ENCODE results near the gene MYO9B.

The MYO9B gene

GRCh38 chr19:17135001-17135853 is 59.6 kb downstream of the MYO9B start:
- no peak overlapping the region for H3K9ac ChIP-seq (ENCODE audit: low read depth, low read length, poor library complexity, severe bottlenecking)
- no peaks in the 10 kb centered on the region for H3K9me2 ChIP-seq (replicated peaks; ENCODE audit: low read depth, low read length)
- no peaks in the 10 kb centered on the region for H3K9me3 ChIP-seq (ENCODE audit: insufficient read depth, low read depth, low read length)
- no peaks in the 10 kb centered on the region for H3K4me1 ChIP-seq (ENCODE audit: insufficient read depth, low read length, poor library complexity, severe bottlenecking)
- peaks cover 6% of the 10 kb centered on the region; the same call in 1 of the 2 replicates for H3K79me2 ChIP-seq (ENCODE audit: insufficient read depth, low read length)
- H3K4me3 ChIP-seq (ENCODE audit: low read length, poor library complexity, severe bottlenecking): no peak overlapping the region
- H4K20me1 ChIP-seq (ENCODE audit: insufficient read depth, low read length, poor library complexity, severe bottlenecking): peaks cover 3% of the 10 kb centered on the region
- H2AFZ ChIP-seq (ENCODE audit: low read length): no peak overlapping the region
- TF ChIP-seq, protein P1, sequence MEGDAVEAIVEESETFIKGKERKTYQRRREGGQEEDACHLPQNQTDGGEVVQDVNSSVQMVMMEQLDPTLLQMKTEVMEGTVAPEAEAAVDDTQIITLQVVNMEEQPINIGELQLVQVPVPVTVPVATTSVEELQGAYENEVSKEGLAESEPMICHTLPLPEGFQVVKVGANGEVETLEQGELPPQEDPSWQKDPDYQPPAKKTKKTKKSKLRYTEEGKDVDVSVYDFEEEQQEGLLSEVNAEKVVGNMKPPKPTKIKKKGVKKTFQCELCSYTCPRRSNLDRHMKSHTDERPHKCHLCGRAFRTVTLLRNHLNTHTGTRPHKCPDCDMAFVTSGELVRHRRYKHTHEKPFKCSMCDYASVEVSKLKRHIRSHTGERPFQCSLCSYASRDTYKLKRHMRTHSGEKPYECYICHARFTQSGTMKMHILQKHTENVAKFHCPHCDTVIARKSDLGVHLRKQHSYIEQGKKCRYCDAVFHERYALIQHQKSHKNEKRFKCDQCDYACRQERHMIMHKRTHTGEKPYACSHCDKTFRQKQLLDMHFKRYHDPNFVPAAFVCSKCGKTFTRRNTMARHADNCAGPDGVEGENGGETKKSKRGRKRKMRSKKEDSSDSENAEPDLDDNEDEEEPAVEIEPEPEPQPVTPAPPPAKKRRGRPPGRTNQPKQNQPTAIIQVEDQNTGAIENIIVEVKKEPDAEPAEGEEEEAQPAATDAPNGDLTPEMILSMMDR (conservative IDR thresholded peaks at IDR 0.05; ENCODE audit: low read length): no peak
- TF ChIP-seq EZH2phosphoT487 (IDR thresholded peaks at IDR 0.05; ENCODE audit: borderline replicate concordance): no peak
- peaks cover 17% of the 10 kb centered on the region; the same call in 1 of the 2 replicates for H3K36me3 ChIP-seq (ENCODE audit: insufficient read depth, low read length)
- no peaks in the 10 kb centered on the region for H3K27me3 ChIP-seq (ENCODE audit: insufficient read depth, low read length, poor library complexity, severe bottlenecking)
- H3F3A ChIP-seq (ENCODE audit: low read depth): no peaks in the 10 kb centered on the region
- H3K4me2 ChIP-seq (ENCODE audit: low read depth, low read length, poor library complexity, severe bottlenecking): no peak overlapping the region

DNA sequence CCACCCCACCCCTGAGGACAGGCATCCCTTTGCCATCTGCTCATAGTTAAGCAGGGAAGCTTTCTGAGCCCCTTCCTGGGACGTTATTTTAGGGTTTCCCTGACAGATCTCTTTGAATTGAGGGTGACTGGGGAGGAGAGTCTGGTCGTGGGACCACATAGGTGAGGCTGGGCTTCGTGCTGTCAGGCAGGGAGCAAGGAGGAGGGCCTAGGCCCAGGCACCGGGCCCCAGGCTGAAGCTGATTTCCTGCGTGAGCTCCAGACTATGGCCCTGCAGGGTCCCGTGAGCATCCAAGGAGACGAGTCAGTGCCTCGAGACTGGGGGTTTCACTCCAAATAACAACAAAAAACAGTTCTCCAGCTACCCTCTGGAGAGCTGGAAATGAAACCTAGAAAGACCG is 60.4 kb downstream of the MYO9B start:
- peaks cover 17% of the 10 kb centered on the region; the same call in 1 of the 2 replicates for H3K36me3 ChIP-seq (ENCODE audit: insufficient read depth, low read length)
- TF ChIP-seq, protein P1 (conservative IDR thresholded peaks at IDR 0.05; ENCODE audit: low read length): no peak
- TF ChIP-seq EZH2phosphoT487 (IDR thresholded peaks at IDR 0.05; ENCODE audit: borderline replicate concordance): no peak
- H3K4me1 ChIP-seq (ENCODE audit: insufficient read depth, low read length, poor library complexity, severe bottlenecking): no peaks in the 10 kb centered on the region
- H3K27me3 ChIP-seq (ENCODE audit: insufficient read depth, low read length, poor library complexity, severe bottlenecking): no peaks in the 10 kb centered on the region
- peaks cover 3% of the 10 kb centered on the region for H4K20me1 ChIP-seq (ENCODE audit: insufficient read depth, low read length, poor library complexity, severe bottlenecking)
- H3K4me2 ChIP-seq (ENCODE audit: low read depth, low read length, poor library complexity, severe bottlenecking): no peak overlapping the region
- peaks cover 6% of the 10 kb centered on the region; the same call in 1 of the 2 replicates for H3K79me2 ChIP-seq (ENCODE audit: insufficient read depth, low read length)
- no peaks in the 10 kb centered on the region for H3K9me2 ChIP-seq (replicated peaks; ENCODE audit: low read depth, low read length)
- H3K4me3 ChIP-seq (ENCODE audit: low read length, poor library complexity, severe bottlenecking): no peak overlapping the region
- no peaks in the 10 kb centered on the region for H3F3A ChIP-seq (ENCODE audit: low read depth)
- no peak overlapping the region for H3K9ac ChIP-seq (ENCODE audit: low read depth, low read length, poor library complexity, severe bottlenecking)
- no peak overlapping the region for H2AFZ ChIP-seq (ENCODE audit: low read length)
- H3K9me3 ChIP-seq (ENCODE audit: insufficient read depth, low read depth, low read length): no peaks in the 10 kb centered on the region

DNA sequence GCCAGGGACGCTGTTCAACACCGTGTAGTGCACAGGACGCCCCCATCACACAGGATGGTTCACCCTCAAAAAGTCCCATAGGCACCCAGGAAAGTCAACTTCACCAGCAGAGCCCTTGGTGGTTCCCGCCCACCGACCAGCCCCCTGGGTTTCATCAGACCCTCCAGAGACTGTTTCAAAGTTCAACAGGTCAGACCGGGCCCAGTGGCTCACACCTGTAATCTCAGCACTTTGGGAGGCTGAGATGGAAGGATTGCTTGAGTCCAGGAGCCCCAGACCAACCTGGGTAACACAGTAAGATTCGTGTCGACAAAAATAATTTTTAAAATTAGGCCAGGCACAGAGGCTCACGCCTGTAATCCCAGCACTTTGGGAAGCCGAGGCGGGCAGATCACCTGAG is 61.0 kb downstream of the MYO9B start:
- H3K9me3 ChIP-seq (ENCODE audit: insufficient read depth, low read depth, low read length): no peaks in the 10 kb centered on the region
- no peaks in the 10 kb centered on the region for H3K27me3 ChIP-seq (ENCODE audit: insufficient read depth, low read length, poor library complexity, severe bottlenecking)
- no peak overlapping the region for H3K4me3 ChIP-seq (ENCODE audit: low read length, poor library complexity, severe bottlenecking)
- peaks cover 3% of the 10 kb centered on the region for H4K20me1 ChIP-seq (ENCODE audit: insufficient read depth, low read length, poor library complexity, severe bottlenecking)
- no peak overlapping the region for H3K9ac ChIP-seq (ENCODE audit: low read depth, low read length, poor library complexity, severe bottlenecking)
- peaks cover 17% of the 10 kb centered on the region; the same call in 1 of the 2 replicates for H3K36me3 ChIP-seq (ENCODE audit: insufficient read depth, low read length)
- H3K9me2 ChIP-seq (replicated peaks; ENCODE audit: low read depth, low read length): no peaks in the 10 kb centered on the region
- H3K4me1 ChIP-seq (ENCODE audit: insufficient read depth, low read length, poor library complexity, severe bottlenecking): no peaks in the 10 kb centered on the region
- H3K79me2 ChIP-seq (ENCODE audit: insufficient read depth, low read length): peaks cover 6% of the 10 kb centered on the region; the same call in 1 of the 2 replicates
- no peaks in the 10 kb centered on the region for H3F3A ChIP-seq (ENCODE audit: low read depth)
- H3K4me2 ChIP-seq (ENCODE audit: low read depth, low read length, poor library complexity, severe bottlenecking): no peak overlapping the region
- H2AFZ ChIP-seq (ENCODE audit: low read length): no peak overlapping the region
- no peak for TF ChIP-seq EZH2phosphoT487 (IDR thresholded peaks at IDR 0.05; ENCODE audit: borderline replicate concordance)
- TF ChIP-seq, protein P1 (conservative IDR thresholded peaks at IDR 0.05; ENCODE audit: low read length): no peak
